ENCODE results near the gene PABPC3.

DNA sequence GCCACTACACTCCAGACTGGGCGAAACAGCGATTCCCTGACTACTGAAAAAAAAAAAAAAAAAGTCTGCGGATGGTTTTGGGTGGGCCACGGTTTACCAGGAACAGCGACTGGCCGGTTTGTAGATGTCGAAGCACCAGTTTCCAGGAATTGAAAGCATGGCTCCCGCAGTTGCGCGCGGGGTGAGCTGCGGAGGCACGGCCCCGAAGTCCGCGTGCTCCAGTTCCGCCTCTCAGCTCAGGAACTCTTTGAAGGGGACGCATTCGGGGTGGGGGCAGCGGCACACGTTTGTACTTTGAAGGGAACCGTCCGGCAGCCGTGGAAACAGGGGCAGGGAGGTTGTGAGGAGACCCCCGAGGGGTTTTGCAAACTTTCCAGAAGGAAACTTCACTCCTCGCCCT is 27.1 kb upstream of the PABPC3 start:
- TF ChIP-seq, protein P1, sequence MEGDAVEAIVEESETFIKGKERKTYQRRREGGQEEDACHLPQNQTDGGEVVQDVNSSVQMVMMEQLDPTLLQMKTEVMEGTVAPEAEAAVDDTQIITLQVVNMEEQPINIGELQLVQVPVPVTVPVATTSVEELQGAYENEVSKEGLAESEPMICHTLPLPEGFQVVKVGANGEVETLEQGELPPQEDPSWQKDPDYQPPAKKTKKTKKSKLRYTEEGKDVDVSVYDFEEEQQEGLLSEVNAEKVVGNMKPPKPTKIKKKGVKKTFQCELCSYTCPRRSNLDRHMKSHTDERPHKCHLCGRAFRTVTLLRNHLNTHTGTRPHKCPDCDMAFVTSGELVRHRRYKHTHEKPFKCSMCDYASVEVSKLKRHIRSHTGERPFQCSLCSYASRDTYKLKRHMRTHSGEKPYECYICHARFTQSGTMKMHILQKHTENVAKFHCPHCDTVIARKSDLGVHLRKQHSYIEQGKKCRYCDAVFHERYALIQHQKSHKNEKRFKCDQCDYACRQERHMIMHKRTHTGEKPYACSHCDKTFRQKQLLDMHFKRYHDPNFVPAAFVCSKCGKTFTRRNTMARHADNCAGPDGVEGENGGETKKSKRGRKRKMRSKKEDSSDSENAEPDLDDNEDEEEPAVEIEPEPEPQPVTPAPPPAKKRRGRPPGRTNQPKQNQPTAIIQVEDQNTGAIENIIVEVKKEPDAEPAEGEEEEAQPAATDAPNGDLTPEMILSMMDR (IDR thresholded peaks at IDR 0.05), result no peak
- no peak for TF ChIP-seq POLR2A (IDR thresholded peaks at IDR 0.05)
